AG09319 (cell line): ENCODE data around the gene WFIKKN2.
"Not testable (repeated sequence)": the region's sequence is repeated elsewhere in the genome, so short reads cannot be mapped to it uniquely, and the experiment has no call there.

Experiments
- DNase-seq: peaks from one replicate; pipeline ENCODE4 v3.0.0-alpha.2; 2010; ENCODE audit warnings: low read depth; ENCODE audit errors: extremely low read depth
- CTCF ChIP-seq: IDR thresholded peaks from 2 replicates; pipeline ENCODE4 v1.5.1; 2011; ENCODE audit warnings: low read depth, mild to moderate bottlenecking, inconsistent platforms, low read length, moderate library complexity

Gene WFIKKN2

DNA sequence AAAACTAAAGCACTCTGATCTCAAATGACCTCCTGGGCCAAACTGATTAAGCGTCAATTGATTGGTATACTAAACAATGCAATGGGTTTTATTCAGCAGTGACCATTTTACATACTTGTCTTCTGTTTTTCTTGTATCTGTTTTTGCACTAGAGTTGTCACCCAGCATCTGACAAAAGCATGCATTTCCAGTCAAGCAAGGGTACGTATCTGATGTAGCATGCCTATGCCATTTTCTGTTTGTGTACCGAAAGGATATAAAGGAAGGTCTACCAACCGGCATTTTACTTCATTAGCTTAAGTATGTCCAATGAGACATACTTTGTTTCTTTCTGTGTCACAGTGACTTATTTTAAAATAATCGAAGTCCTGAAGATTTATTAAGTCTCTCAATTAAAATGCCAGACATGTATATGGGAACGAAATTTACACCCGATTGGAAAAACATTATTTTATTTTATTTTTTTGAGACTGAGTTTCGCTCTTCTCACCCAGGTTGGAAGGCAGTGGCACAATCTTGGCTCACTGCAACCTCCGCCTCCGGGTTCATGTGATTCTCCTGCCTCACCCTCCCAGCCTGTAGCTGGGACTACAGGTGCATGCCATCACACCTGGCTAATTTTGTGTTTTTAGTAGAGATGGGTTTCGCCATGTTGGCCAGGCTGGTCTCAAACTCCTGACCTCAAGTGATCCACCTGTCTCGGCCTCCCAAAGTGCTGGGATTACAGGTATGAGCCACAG, 23.3 kb downstream of the WFIKKN2 start:
- DNase-seq = no peak
- no peak for TF ChIP-seq CTCF

DNA sequence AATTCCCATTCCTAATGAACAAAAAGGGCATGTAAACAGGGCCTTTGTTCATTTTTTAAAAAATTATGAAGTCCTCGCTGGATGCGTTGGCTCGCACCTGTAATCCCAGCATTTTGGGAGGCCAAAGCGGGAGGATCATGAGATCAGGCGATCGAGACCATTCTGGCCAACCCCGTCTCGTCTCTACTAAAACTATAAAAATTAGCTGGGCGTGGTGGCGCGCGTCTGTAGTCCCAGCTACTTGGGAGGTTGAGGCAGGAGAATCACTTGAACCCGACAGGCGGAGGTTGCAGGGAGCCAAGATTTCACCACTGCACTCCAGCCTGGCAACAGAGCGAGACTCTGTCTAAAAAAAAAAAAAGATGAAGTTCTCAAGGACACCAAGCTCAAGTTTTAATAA, 24.3 kb downstream of the WFIKKN2 start:
- not testable (repeated sequence) for DNase-seq

DNA sequence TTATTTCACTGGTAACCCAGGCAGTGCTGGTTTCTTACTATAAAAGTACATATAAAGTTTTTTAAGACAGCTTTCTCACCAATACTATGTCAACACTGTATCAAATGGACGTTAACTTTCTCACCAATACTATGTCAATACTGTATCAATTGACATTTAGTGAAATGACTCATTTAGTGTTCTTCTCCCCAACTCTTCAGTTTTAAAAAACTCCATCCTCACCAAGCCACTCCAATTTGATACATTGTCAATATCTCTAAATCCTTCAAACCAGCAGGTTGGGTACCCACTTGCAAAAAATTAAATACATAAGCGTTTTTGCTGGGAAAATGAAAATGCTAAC, 25.9 kb downstream of the WFIKKN2 start:
- DNase-seq = no peak
- TF ChIP-seq CTCF = no peak

- no peak for DNase-seq
- no peak for TF ChIP-seq CTCF
Observed at GRCh38 chr17:50861822-50862528, 26.6 kb downstream of the WFIKKN2 start.

GRCh38 chr17:50863221-50863843, 27.9 kb downstream of the WFIKKN2 start:
- TF ChIP-seq CTCF = peak; percentile 48
- DNase-seq = no peak

GRCh38 chr17:50863931-50864330, 28.5 kb downstream of the WFIKKN2 start:
- no peak for DNase-seq
- TF ChIP-seq CTCF = no peak

- TF ChIP-seq CTCF = no peak
- DNase-seq = no peak
Observed at GRCh38 chr17:50864747-50865059, 29.3 kb downstream of the WFIKKN2 start.
